ENCODE measurements around the gene USP7.

Gene USP7

DNA sequence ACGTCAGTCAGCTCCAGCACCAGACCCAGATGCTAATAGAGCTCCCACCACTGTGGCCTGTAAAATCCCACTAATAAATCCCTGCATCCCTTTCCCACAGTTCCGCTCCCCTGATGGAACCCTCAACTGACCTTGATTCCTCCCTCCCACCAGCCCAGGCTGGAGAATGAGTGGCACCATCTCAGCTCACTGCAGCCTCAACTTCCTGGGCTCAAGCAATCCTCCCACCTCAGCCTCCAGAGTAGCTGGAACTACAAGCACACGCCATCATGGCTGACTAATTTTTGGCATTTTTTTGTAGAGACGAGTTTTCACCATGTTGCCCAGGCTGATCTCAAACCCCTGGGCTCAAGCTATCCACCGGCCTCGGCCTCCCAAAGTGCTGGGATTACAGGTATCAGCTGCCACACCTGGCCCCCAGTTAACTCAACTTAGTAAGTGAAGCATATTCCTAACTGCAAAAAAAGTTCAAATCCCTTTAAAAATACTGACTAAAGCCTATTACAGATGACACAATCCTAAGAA is 15.6 kb downstream of the USP7 start:
- TF ChIP-seq, protein P1, sequence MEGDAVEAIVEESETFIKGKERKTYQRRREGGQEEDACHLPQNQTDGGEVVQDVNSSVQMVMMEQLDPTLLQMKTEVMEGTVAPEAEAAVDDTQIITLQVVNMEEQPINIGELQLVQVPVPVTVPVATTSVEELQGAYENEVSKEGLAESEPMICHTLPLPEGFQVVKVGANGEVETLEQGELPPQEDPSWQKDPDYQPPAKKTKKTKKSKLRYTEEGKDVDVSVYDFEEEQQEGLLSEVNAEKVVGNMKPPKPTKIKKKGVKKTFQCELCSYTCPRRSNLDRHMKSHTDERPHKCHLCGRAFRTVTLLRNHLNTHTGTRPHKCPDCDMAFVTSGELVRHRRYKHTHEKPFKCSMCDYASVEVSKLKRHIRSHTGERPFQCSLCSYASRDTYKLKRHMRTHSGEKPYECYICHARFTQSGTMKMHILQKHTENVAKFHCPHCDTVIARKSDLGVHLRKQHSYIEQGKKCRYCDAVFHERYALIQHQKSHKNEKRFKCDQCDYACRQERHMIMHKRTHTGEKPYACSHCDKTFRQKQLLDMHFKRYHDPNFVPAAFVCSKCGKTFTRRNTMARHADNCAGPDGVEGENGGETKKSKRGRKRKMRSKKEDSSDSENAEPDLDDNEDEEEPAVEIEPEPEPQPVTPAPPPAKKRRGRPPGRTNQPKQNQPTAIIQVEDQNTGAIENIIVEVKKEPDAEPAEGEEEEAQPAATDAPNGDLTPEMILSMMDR (IDR thresholded peaks at IDR 0.05; ENCODE audit: insufficient read depth, low read depth, low read length, missing control alignments), result no peak

DNA sequence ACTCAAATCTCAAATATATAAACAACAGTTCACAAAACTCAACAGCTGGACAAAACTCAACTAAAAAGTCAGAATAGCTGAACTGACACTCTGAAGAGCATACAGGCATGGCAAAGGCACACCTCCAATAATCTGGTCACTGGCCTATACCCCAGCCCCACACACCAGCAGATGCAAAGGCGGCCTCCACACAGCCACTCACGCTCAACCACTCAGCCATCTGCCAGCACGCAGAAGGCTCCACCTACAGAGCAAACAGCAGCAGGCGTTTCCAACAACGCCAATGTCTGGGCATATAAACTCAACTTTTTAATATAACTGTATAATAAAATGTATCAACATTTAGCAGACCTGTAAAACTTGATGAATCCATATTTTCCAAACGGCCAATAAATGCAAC is 17.2 kb downstream of the USP7 start:
- no peak overlapping the region for H3K4me3 ChIP-seq (ENCODE audit: low read length)
- no peak for DNase-seq (ENCODE audit: low read depth)
- TF ChIP-seq, protein P1 (IDR thresholded peaks at IDR 0.05; ENCODE audit: insufficient read depth, low read depth, low read length, missing control alignments), result no peak

More for the DNA sequence above, 15.6 kb downstream of the USP7 start:
- H3K4me3 ChIP-seq (ENCODE audit: low read length), result no peak overlapping the region
- DNase-seq (ENCODE audit: low read depth), result no peak

DNA sequence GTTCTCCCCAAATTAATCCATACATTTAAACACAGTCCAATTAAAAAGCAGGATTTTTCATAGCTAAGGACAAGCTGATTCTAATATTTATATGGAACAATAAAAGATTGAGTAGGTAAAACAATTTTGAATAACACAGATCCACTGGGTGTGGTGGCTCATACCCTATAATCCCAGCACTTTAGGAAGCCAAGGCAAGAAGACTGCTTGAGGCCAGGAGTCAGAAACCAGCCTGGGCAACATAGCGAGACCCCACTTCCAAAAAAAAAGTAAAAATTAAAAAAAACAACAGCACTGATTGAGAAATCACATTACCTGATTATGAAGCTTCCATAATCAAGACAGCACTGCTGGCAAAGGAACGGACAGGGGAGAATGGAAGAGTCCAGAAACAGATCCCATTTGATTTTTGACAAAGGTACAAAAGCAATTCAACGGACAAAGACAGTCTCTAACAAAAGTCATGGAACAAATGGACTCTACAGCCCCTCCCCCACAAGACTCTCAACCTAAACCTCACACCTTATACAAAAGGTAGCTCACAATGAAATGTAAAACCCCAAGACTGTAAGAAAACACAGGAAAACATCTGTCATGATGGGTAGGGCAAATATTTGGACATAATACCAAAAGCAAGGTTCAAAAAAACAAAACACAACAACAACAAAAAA is 17.9 kb downstream of the USP7 start:
- TF ChIP-seq, protein P1 (IDR thresholded peaks at IDR 0.05; ENCODE audit: insufficient read depth, low read depth, low read length, missing control alignments), result no peak
- no peak overlapping the region for H3K4me3 ChIP-seq (ENCODE audit: low read length)
- DNase-seq (ENCODE audit: low read depth), result no peak

DNA sequence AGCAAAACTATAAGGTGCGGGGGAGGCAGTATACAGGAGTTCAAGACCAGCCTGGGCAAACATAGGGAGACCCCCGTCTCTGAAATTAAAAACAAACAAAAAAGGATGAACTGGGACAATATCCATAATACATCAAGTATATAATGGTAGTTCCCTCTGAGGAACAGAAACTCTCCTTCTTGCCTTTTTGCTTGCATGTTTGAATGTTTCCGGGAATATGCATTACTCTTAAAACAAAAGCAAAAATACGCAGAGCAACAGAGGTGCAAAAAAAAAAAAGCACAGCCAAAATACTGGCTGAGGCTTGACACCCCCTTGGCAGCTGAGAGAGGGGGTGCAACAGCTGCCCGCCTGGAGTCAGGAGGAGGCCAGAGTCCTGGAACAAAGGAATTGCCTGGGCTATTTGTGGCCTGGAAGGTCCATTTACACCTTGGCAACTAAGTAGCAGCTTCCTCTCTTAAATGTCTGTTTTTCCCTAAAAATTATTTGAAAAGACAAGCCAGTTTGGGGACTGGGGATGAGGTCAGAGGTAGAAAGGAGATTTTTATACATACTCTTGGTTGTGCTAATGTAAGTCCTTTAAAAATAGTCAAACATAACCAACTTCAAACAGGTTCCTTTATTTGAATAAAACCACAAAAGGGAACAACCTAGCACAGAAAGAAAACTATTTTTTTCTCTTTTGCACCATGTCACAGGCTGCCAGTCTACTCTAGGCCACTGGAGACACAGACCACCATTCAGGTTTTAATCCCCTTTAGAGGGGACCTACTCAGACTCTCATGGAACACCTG is 19.5 kb downstream of the USP7 start:
- no peak overlapping the region for H3K4me3 ChIP-seq (ENCODE audit: low read length)
- DNase-seq (ENCODE audit: low read depth), result no peak
- TF ChIP-seq, protein P1 (IDR thresholded peaks at IDR 0.05; ENCODE audit: insufficient read depth, low read depth, low read length, missing control alignments), result no peak

DNA sequence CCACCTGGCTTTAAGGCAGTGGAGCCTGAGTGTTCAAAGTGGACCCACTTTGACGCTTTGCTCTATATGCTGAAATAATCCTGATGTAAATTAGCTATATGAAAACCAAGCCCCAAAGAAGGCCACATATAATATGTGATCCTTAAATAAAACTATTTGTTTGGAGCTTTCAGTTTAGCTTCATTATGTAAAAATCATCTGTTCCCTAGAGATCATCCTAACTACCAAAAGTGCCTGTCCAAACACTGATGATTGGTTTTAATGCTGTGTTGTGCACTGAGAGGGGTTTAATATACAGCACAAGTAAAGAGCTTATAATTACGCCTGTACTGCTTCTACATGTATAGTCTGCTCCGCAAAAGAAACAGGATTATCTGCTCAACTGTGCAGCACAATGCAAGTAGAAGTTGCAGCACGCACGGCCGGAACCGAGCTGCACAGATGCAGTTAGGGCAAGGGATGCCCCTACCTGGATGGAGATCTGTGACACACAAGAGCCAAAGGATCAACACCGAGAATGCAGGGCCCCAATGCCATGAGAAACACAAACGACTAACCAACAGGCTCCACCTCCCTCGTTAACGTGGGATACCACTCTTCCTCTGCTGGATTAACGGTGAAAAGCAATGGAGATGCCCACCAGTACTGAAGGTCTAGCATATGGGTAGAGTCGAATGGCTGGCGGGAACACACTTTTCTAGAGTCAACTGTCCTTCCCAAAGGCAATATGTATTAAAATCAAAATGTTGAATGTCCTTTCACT is 20.5 kb downstream of the USP7 start:
- TF ChIP-seq, protein P1 (IDR thresholded peaks at IDR 0.05; ENCODE audit: insufficient read depth, low read depth, low read length, missing control alignments), result no peak
- no peak for DNase-seq (ENCODE audit: low read depth)
- H3K4me3 ChIP-seq (ENCODE audit: low read length), result no peak overlapping the region

DNA sequence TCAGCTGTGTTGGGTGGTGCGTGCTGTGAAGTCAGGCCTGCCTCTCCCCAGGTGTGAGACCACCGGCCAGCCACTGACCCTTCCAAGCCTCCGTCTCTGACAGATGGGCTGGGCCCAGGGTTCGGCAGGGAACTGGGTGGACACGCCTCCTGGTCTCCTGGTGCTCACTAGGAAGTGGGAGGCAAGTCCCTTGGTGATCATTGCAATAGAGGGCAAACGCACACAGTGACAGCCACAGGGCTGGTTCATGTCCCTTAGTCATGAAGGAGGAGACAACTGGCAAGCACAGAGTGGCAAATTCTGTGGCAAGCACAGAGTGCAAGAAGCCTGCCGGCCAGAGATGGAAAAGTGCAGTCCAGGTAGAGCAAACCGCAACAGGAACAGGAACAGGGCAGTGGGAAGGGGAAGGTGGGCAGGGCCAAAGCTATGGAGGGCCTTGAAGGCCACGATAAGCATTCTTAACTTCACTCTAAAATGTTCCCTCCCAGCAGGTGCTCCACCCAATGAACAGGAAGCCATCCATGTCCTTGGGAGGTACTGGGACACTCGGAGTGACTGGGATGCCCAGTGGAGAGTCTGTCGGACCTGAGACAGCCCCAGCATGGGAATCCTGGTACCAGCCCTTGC is 21.9 kb downstream of the USP7 start:
- TF ChIP-seq, protein P1 (IDR thresholded peaks at IDR 0.05; ENCODE audit: insufficient read depth, low read depth, low read length, missing control alignments), result no peak
- no peak for DNase-seq (ENCODE audit: low read depth)
- no peak overlapping the region for H3K4me3 ChIP-seq (ENCODE audit: low read length)
